ENCODE data around the gene NRSN2. TPM values are rescaled to one million over a fixed set of nuclear protein-coding genes. Genes with fewer than 3 reads are reported as not detected.

Gene NRSN2
- total RNA-seq, 2 experiments from 2014 or later = 2.9 to 5.0 TPM

DNA sequence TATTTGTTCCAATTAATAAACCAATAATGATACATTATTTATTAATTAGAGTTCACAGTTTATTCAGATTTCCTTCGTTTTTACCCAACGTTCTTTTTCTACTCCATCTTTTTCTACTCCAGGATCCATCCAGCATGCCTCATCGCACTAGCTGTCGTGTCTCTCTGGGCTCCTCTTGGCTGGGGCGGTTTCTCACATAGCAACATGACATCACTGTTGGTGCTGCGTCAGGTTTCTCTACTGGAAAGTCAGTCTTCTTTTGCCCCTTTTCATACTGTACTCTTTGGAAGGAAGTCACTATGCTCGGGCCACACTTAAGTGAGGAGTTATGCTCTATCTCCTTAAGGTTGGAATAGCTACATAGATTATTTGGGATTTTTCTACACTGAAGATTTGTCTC, 35.3 kb upstream of the NRSN2 start:
- Mint-ChIP-seq H3K4me3 (no peak overlapping the region), H3K9me3 (ENCODE audit: low read depth) (no peaks in the 10 kb centered on the region), H3K27ac (no peak overlapping the region), H3K4me1 (peaks cover 19% of the 10 kb centered on the region), H3K27me3 (no peaks in the 10 kb centered on the region), H3K36me3 (no peaks in the 10 kb centered on the region)
- ATAC-seq = no peak
- DNase-seq = no peak
- CTCF ChIA-PET = no interaction called here

DNA sequence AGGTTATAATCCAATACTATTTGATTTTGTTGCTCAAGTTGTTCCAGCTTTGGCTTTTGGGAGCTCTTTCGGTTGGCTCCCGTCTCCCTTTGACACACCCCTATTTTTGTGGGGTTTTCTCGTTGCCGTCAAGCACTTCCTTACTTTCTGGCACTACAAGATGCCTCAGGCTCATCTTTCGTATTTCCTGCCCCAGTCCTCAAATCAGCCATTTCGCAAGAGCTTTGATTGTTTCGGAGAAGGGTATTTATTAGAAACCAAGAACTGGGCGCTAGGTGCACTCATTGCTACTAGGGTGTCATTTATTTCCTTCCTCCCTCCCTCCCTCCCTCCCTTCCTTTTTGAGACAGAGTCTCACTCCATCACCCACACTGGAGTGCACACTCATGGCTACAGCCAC, 34.8 kb upstream of the NRSN2 start:
- Mint-ChIP-seq H3K9me3 (ENCODE audit: low read depth) (no peaks in the 10 kb centered on the region), H3K27me3 (no peaks in the 10 kb centered on the region), H3K36me3 (no peaks in the 10 kb centered on the region), H3K4me1 (peaks cover 18% of the 10 kb centered on the region), H3K27ac (no peak overlapping the region), H3K4me3 (no peak overlapping the region)
- DNase-seq (no peak), ATAC-seq (no peak)
- CTCF ChIA-PET = no interaction called here

DNA sequence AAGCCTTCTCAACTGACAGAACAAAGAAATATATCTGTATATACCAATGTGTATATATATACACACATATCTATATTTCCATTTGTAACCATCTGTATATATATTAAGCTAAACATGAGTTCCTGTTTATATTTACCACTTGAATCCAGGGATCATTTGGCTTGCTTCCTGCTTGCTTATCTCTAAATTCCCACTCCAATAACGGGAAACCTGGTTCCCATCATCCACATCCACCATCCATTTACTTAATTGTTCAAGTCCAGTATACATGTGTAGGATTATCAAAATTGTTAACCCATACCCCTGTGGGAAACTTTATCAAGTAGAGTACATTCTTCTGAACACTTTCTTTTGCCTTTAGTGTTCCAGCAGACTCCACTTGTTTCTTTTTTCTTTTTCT, 34.0 kb upstream of the NRSN2 start:
- H3K4me1 Mint-ChIP-seq = peaks cover 18% of the 10 kb centered on the region
- CTCF ChIA-PET = no interaction called here
- no peak overlapping the region for H3K27ac Mint-ChIP-seq
- H3K36me3 Mint-ChIP-seq = no peaks in the 10 kb centered on the region
- no peak for DNase-seq
- no peak overlapping the region for H3K4me3 Mint-ChIP-seq
- no peaks in the 10 kb centered on the region for H3K27me3 Mint-ChIP-seq
- no peaks in the 10 kb centered on the region for H3K9me3 Mint-ChIP-seq (ENCODE audit: low read depth)
- no peak for ATAC-seq

- Mint-ChIP-seq H3K4me3 (no peak overlapping the region), H3K27ac (no peak overlapping the region), H3K9me3 (ENCODE audit: low read depth) (no peaks in the 10 kb centered on the region), H3K27me3 (no peaks in the 10 kb centered on the region), H3K4me1 (peaks cover 18% of the 10 kb centered on the region), H3K36me3 (no peaks in the 10 kb centered on the region)
- CTCF ChIA-PET = interaction anchor here (1.2 kb wide), 1 partner anchor 8 kb away, joined by 5 read pairs; no protein-coding TSS in a partner anchor
- no peak for ATAC-seq
- DNase-seq = no peak
Observed at GRCh38 chr20:313402-313801, 33.5 kb upstream of the NRSN2 start.

DNA sequence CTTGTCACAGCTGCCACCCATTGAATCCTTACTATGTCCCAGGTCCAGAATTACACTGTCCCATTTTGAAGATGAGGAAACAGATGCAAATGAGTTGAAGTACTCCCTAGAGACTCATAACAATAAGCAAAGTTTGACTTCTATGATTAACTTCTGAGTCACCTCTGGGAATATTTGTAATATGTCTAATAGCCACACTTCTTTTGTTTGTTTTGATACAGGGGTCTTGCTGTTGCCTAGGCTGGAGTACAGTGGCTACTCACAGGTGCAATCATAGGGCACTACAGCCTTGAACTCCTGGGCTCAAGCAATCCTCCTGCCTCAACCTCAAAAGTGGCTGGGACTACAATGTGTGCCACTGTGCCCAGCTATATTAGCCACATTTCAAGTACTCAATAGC, 33.0 kb upstream of the NRSN2 start:
- ATAC-seq = no peak
- H3K4me3 Mint-ChIP-seq = no peak overlapping the region

GRCh38 chr20:316316-317068, 30.4 kb upstream of the NRSN2 start:
- DNase-seq (no peak), ATAC-seq (no peak)
- H3K9me3 Mint-ChIP-seq (ENCODE audit: low read depth) = no peaks in the 10 kb centered on the region
- no peak overlapping the region for H3K4me3 Mint-ChIP-seq
- H3K27ac Mint-ChIP-seq = no peak overlapping the region
- peaks cover 3% of the 10 kb centered on the region for H3K36me3 Mint-ChIP-seq
- peaks cover 8% of the 10 kb centered on the region for H3K4me1 Mint-ChIP-seq
- CTCF ChIA-PET = no interaction called here
- H3K27me3 Mint-ChIP-seq = no peaks in the 10 kb centered on the region

More for the DNA sequence above, 33.0 kb upstream of the NRSN2 start:
- H3K27me3 Mint-ChIP-seq = no peaks in the 10 kb centered on the region
- no peak overlapping the region for H3K27ac Mint-ChIP-seq
- CTCF ChIA-PET = interaction anchor here (1.2 to 1.8 kb wide), 2 partner anchors 8 to 16 kb away, joined by 5 to 7 read pairs; no protein-coding TSS in a partner anchor
- no peaks in the 10 kb centered on the region for H3K36me3 Mint-ChIP-seq
- peaks cover 18% of the 10 kb centered on the region for H3K4me1 Mint-ChIP-seq
- H3K9me3 Mint-ChIP-seq (ENCODE audit: low read depth) = no peaks in the 10 kb centered on the region
- no peak for DNase-seq

DNA sequence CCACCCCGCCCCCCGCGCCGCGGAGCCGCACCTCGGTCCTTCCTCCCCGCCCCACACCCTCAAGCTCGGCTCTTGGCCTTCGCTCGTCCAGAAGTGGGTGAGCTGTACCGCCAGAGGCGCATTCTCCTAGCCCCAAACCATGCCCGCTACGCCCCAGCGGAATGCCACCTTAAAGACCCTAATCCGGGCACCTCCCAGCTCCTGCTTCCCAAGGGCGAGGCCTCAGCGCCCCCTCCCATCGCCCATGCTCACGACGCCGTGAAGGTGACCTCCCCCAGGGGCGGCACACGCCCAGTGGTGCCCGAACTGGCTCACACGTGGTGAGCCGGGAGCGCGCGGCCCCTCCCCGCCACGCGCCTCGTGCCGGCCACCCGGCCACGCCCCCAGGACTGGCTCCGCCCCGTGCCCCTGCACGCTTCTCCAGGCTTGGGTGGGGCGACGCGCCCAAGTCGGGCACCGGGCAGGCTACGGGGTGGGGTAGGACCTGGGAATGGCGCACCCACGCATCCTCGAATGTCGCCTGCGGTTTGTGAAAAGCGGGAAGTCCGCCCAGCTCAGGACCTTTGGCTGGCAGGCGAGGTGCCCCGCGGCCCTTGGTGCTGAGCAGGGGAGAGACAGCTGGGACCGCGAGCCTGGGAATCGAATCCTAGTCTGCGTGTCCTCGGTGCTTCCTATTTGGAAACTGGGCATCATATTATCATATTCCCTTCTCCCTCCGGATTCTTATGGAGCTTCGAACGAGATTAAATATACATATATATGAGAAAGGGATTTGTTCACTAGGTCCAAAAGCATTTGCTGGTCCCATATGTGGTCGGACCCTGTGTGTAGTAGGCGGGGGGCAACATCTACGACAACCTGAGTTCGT, 22.5 kb upstream of the NRSN2 start:
- Mint-ChIP-seq H3K4me1 (peaks cover 16% of the 10 kb centered on the region), H3K36me3 (peaks cover 3% of the 10 kb centered on the region), H3K27me3 (no peaks in the 10 kb centered on the region), H3K27ac (peak overlapping the region; percentile 86), H3K4me3 (peak overlapping the region; percentile 87), H3K9me3 (ENCODE audit: low read depth) (no peaks in the 10 kb centered on the region)
- ATAC-seq (peak; percentile 71), DNase-seq (peak; percentile 92)
- CTCF ChIA-PET = interaction anchor here (0.6 to 3.4 kb wide), 10 partner anchors 10 to 154 kb away, joined by 3 to 30 read pairs (median 4); partner anchors contain the start of gene ZCCHC3

- no peaks in the 10 kb centered on the region for H3K27me3 Mint-ChIP-seq
- peak within 1 kb of the TSS; percentile 87 for H3K4me3 Mint-ChIP-seq
- peak within 1 kb of the TSS; percentile 86 for H3K27ac Mint-ChIP-seq
- CTCF ChIA-PET = interaction anchor here (1.3 to 3.4 kb wide), 7 partner anchors 16 to 88 kb away, joined by 3 to 30 read pairs (median 5); partner anchors contain the start of gene ZCCHC3
- ATAC-seq (peak; percentile 81), DNase-seq (peak; percentile 97)
- peaks cover 22% of the 10 kb centered on the region for H3K4me1 Mint-ChIP-seq
- peaks cover 1% of the 10 kb centered on the region for H3K36me3 Mint-ChIP-seq
- H3K9me3 Mint-ChIP-seq (ENCODE audit: low read depth) = no peaks in the 10 kb centered on the region
Observed at GRCh38 chr20:325045-325888, 21.6 kb upstream of the NRSN2 start, which contains the start of gene SOX12. SOX12 (plus strand) TSS chr20:325552; CDS start chr20:325925, 373 bp downstream.

GRCh38 chr20:325889-326644, 20.8 kb upstream of the NRSN2 start:
- CTCF ChIA-PET = interaction anchor here (0.5 to 3.4 kb wide), 4 partner anchors 17 to 204 kb away, joined by 3 to 30 read pairs (median 4); partner anchors contain the start of gene ZCCHC3
- H3K4me3 Mint-ChIP-seq = peak overlapping the region; percentile 71
- peak overlapping the region; percentile 73 for H3K27ac Mint-ChIP-seq
- no peaks in the 10 kb centered on the region for H3K27me3 Mint-ChIP-seq
- peaks cover 1% of the 10 kb centered on the region for H3K36me3 Mint-ChIP-seq
- peaks cover 26% of the 10 kb centered on the region for H3K4me1 Mint-ChIP-seq
- ATAC-seq (peak; percentile 1), DNase-seq (peak; percentile 68)
- H3K9me3 Mint-ChIP-seq (ENCODE audit: low read depth) = no peaks in the 10 kb centered on the region

DNA sequence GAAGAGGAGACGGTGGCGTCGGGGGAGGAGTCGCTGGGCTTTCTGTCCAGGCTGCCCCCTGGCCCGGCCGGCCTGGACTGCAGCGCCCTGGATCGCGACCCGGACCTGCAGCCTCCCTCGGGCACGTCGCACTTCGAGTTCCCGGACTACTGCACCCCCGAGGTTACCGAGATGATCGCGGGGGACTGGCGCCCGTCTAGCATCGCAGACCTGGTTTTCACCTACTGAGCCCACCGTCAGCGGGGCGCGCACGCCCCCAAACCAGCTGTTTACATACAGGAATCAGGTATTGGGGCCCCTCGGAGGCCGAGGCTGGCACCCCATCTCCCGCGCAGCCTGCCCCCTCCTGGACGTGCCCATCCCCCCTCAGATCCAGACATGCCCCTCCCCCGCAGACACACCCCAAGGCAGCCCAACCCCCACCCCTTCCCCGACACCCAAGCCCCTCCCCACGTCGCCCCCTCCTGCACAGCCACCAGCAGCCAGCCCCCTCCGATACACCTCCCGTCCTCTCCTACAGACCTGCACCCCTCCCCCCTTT, 20.2 kb upstream of the NRSN2 start:
- H3K9me3 Mint-ChIP-seq (ENCODE audit: low read depth) = no peaks in the 10 kb centered on the region
- H3K4me1 Mint-ChIP-seq = peaks cover 26% of the 10 kb centered on the region
- no peaks in the 10 kb centered on the region for H3K27me3 Mint-ChIP-seq
- H3K4me3 Mint-ChIP-seq = peak overlapping the region; percentile 71
- H3K27ac Mint-ChIP-seq = peak overlapping the region; percentile 36
- CTCF ChIA-PET = interaction anchor here (0.5 to 3.4 kb wide), 3 partner anchors 29 to 203 kb away, joined by 3 to 30 read pairs (median 4); partner anchors contain the start of gene ZCCHC3
- H3K36me3 Mint-ChIP-seq = no peaks in the 10 kb centered on the region
- DNase-seq (no peak), ATAC-seq (no peak)

GRCh38 chr20:327186-328026, 19.5 kb upstream of the NRSN2 start:
- CTCF ChIA-PET = interaction anchor here (1.5 kb wide), 1 partner anchor 14 kb away, joined by 5 read pairs; no protein-coding TSS in a partner anchor

More at GRCh38 chr20:327186-328026, 19.5 kb upstream of the NRSN2 start:
- Mint-ChIP-seq H3K9me3 (ENCODE audit: low read depth) (no peaks in the 10 kb centered on the region), H3K27me3 (no peaks in the 10 kb centered on the region), H3K4me1 (peaks cover 26% of the 10 kb centered on the region), H3K4me3 (peak overlapping the region; percentile 71), H3K36me3 (no peaks in the 10 kb centered on the region), H3K27ac (peak overlapping the region; percentile 52)
- DNase-seq = peak; percentile 84
- ATAC-seq = peak; percentile 1
